Gastrocnemius medialis (tissue), 4 donors: ENCODE measurements around the gene SSTR4. TPM values are rescaled to one million over a fixed set of nuclear protein-coding genes. Genes with fewer than 3 reads are reported as not detected.
A peak's percentile ranks its signal among the peaks of the same experiment; 100 is the strongest.

Experiments used
- ATAC-seq, 2 donors: fragments of 150-250 bp; one replicate each; pipeline ENCODE4 v1.9.1; 2016
- DNase-seq, 2 donors: peaks; one replicate each; pipeline ENCODE4 v3.0.0-alpha.2; 2019
- H3K27ac ChIP-seq, 4 donors: fragments of 200-600 bp; sonication (generic); 1 replicate in 1 of 4; 2 replicates in 3 of 4; pipeline ENCODE4 v1.5.1; 2016 to 2018; ENCODE audit warnings: mild to moderate bottlenecking in 2 of 4, moderate library complexity in 1 of 4
- H3K27me3 ChIP-seq, 3 donors: fragments of 200-600 bp; sonication (generic) in 2 of 3; 1 replicate in 1 of 3; 2 replicates in 2 of 3; pipeline versions ENCODE4 v1.5.1 to v1.6.0; 2016 to 2019; ENCODE audit warnings: mild to moderate bottlenecking in 1 of 3, moderate library complexity in 1 of 3
- H3K36me3 ChIP-seq, 2 donors: fragments of 200-600 bp; sonication (generic) in 1 of 2; one replicate each; pipeline ENCODE4 v1.5.1; 2017 to 2018
- H3K4me1 ChIP-seq, 2 donors: fragments of 200-600 bp; sonication (generic) in 1 of 2; one replicate each; pipeline ENCODE4 v1.5.1; 2016 to 2017; ENCODE audit warnings: mild to moderate bottlenecking in 2 of 2
- H3K4me3 ChIP-seq, 4 donors: fragments of 200-600 bp; sonication (generic) in 3 of 4; 1 replicate in 1 of 4; 2 replicates in 3 of 4; pipeline ENCODE4 v1.5.1; 2016 to 2019; ENCODE audit warnings: mild to moderate bottlenecking in 2 of 4
- H3K9me3 ChIP-seq, 3 donors: fragments of 200-600 bp; sonication (generic) in 2 of 3; 1 replicate in 1 of 3; 2 replicates in 2 of 3; pipeline ENCODE4 v1.5.1; 2016 to 2019
- CTCF ChIP-seq, 5 experiments: fragments of 450-650 bp in 3 of 5; fragments of 200-600 bp in 2 of 5; sonication (generic) in 2 of 5; IDR thresholded peaks in 4 of 5; conservative IDR thresholded peaks in 1 of 5; 1 replicate in 4 of 5; 2 replicates in 1 of 5; pipeline ENCODE4 v1.5.1; 2016 to 2019; ENCODE audit warnings: antibody characterized with exemption in 5 of 5, mild to moderate bottlenecking in 3 of 5, moderate library complexity in 3 of 5
- POLR2A ChIP-seq, 2 donors: fragments of 450-650 bp; IDR thresholded peaks; one replicate each; pipeline ENCODE4 v1.6.1; 2017; ENCODE audit warnings: antibody characterized with exemption in 2 of 2, mild to moderate bottlenecking in 2 of 2, moderate library complexity in 2 of 2
- in situ Hi-C, 4 donors: fragments of 200-750 bp; cut with MboI; loops; one replicate each; pipeline versions ENCODE4 v1.15.0 to v1.8.0; 2017; ENCODE audit warnings: low sequenced_read_pairs in 4 of 4
- intact Hi-C: fragments of 100-400 bp; cut with DNase I; formaldehyde crosslinking; loops from one replicate; pipeline ENCODE4 v1.15.1; 2023; ENCODE audit warnings: low total_unique reads
- total RNA-seq, 4 donors: library from RNA; depleted of rRNA; stranded (reverse); fragments of >200 nt; gene quantifications; one replicate each; pipeline versions ENCODE4 v1.1.0 to v1.2.3, GENCODE V29; 2016

The SSTR4 gene
- total RNA-seq, 4 donors from 2014 or later = not detected

- no peak for TF ChIP-seq CTCF (IDR thresholded peaks at IDR 0.05 in 4 of 5, conservative IDR thresholded peaks at IDR 0.05 in 1 of 5)
- no peak for TF ChIP-seq POLR2A (IDR thresholded peaks at IDR 0.05)
- Histone ChIP-seq H3K36me3 (no peaks in the 10 kb centered on the region), H3K27ac (no peak overlapping the region), H3K4me3 (no peak overlapping the region), H3K9me3 (no peaks in the 10 kb centered on the region), H3K27me3 (peaks cover 7 to 23% (median 12%) of the 10 kb centered on the region in 3 donors), H3K4me1 (peaks cover under 1% of the 10 kb centered on the region in 2 donors)
- in situ Hi-C loops = loop anchor here (10.0 to 25.0 kb wide), 4 partner anchors 297 to 353 kb away; no protein-coding TSS in a partner anchor
- ATAC-seq (no peak), DNase-seq (no peak)
- intact Hi-C loops = loop anchor here (10.0 kb wide), 1 partner anchor 345 kb away; no protein-coding TSS in a partner anchor
These were observed 4.9 kb downstream of the SSTR4 start for GRCh38 chr20:23039885-23040508.

- no peaks in the 10 kb centered on the region for H3K9me3 ChIP-seq
- in situ Hi-C loops = loop anchor here (10.0 to 25.0 kb wide), 4 partner anchors 295 to 355 kb away; no protein-coding TSS in a partner anchor
- ATAC-seq (no peak), DNase-seq (no peak)
- intact Hi-C loops = loop anchor here (10.0 kb wide), 1 partner anchor 347 kb away; no protein-coding TSS in a partner anchor
- H3K36me3 ChIP-seq = no peaks in the 10 kb centered on the region
- TF ChIP-seq POLR2A (IDR thresholded peaks at IDR 0.05) = no peak
- no peak for TF ChIP-seq CTCF (IDR thresholded peaks at IDR 0.05 in 4 of 5, conservative IDR thresholded peaks at IDR 0.05 in 1 of 5)
- H3K27ac ChIP-seq = no peak overlapping the region
- H3K4me3 ChIP-seq = no peak overlapping the region
- peaks cover 24% of the 10 kb centered on the region in 2 donors for H3K4me1 ChIP-seq
- H3K27me3 ChIP-seq = peaks cover 0 to 10% (median 0%) of the 10 kb centered on the region in 3 donors
These were observed 7.2 kb downstream of the SSTR4 start for GRCh38 chr20:23042270-23042669.

GRCh38 chr20:23043376-23043775, 8.3 kb downstream of the SSTR4 start:
- intact Hi-C loops = loop anchor here (10.0 kb wide), 1 partner anchor 349 kb away; no protein-coding TSS in a partner anchor
- peaks cover 0 to 5% (median 0%) of the 10 kb centered on the region in 3 donors for H3K27me3 ChIP-seq
- peak in 1 of 5 experiments; percentile 23 for TF ChIP-seq CTCF (IDR thresholded peaks at IDR 0.05 in 4 of 5, conservative IDR thresholded peaks at IDR 0.05 in 1 of 5)
- TF ChIP-seq POLR2A (IDR thresholded peaks at IDR 0.05) = no peak

GRCh38 chr20:23046431-23046830, 11.3 kb downstream of the SSTR4 start:
- no peak for ATAC-seq

More at GRCh38 chr20:23043376-23043775, 8.3 kb downstream of the SSTR4 start:
- peaks cover 30 to 35% of the 10 kb centered on the region in 2 donors for H3K4me1 ChIP-seq
- no peak overlapping the region for H3K27ac ChIP-seq
- no peaks in the 10 kb centered on the region for H3K9me3 ChIP-seq
- no peak overlapping the region for H3K4me3 ChIP-seq
- in situ Hi-C loops = loop anchor here (10.0 to 25.0 kb wide), 4 partner anchors 294 to 356 kb away; no protein-coding TSS in a partner anchor
- DNase-seq = no peak
- ATAC-seq = no peak
- no peaks in the 10 kb centered on the region for H3K36me3 ChIP-seq

More at GRCh38 chr20:23046431-23046830, 11.3 kb downstream of the SSTR4 start:
- Histone ChIP-seq H3K27me3 (no peaks in the 10 kb centered on the region), H3K9me3 (no peaks in the 10 kb centered on the region), H3K36me3 (no peaks in the 10 kb centered on the region), H3K4me1 (peaks cover 30 to 37% of the 10 kb centered on the region in 2 donors), H3K27ac (peak overlapping the region in 3 of 4 donors; percentile 23 to 95 (median 94)), H3K4me3 (peak overlapping the region; percentile 21 to 84 (median 68))
- intact Hi-C loops (loop anchor here (5.0 to 10.0 kb wide), 2 partner anchors 116 to 352 kb away; no protein-coding TSS in a partner anchor), in situ Hi-C loops (loop anchor here (10.0 to 25.0 kb wide), 4 partner anchors 291 to 359 kb away; no protein-coding TSS in a partner anchor)
- DNase-seq = no peak
- TF ChIP-seq CTCF (IDR thresholded peaks at IDR 0.05 in 4 of 5, conservative IDR thresholded peaks at IDR 0.05 in 1 of 5) (no peak), POLR2A (IDR thresholded peaks at IDR 0.05) (no peak)
